H9 (cell line): Measurements from ENCODE around the gene ALAS1. TPM values are rescaled to one million over a fixed set of nuclear protein-coding genes. Genes with fewer than 3 reads are reported as not detected.

Experiments used
- DNase-seq: peaks from one replicate; pipeline ENCODE4 v3.0.0-alpha.2; 2017
- H2AFZ ChIP-seq: one replicate; pipeline ENCODE4 v1.6.1; 2013; ENCODE audit warnings: mild to moderate bottlenecking, low read length, control low read depth, moderate library complexity
- H2AK5ac ChIP-seq: 2 replicates; pipeline ENCODE4 v1.6.1; 2013; ENCODE audit warnings: low read length, control low read depth, mixed read lengths; ENCODE audit not compliant: insufficient read length
- H2BK120ac ChIP-seq: one replicate; pipeline ENCODE4 v1.6.1; 2013; ENCODE audit warnings: low read depth, mild to moderate bottlenecking, low read length, control low read depth, inconsistent platforms; ENCODE audit not compliant: poor library complexity, severe bottlenecking
- H2BK12ac ChIP-seq: 2 replicates; pipeline ENCODE4 v1.6.1; 2013; ENCODE audit warnings: low read length, control low read depth, mixed read lengths, low read depth; ENCODE audit not compliant: insufficient read length
- H2BK15ac ChIP-seq: 2 replicates; pipeline ENCODE4 v1.6.1; 2013; ENCODE audit warnings: low read depth, low read length, control low read depth
- H2BK20ac ChIP-seq: one replicate; pipeline ENCODE4 v1.6.1; 2013; ENCODE audit warnings: low read depth, mild to moderate bottlenecking, low read length, control low read depth, inconsistent platforms; ENCODE audit not compliant: poor library complexity, severe bottlenecking
- H2BK5ac ChIP-seq: 2 replicates; pipeline ENCODE4 v1.6.1; 2013; ENCODE audit warnings: low read length, control low read depth, mixed read lengths; ENCODE audit not compliant: insufficient read length
- H3K14ac ChIP-seq: 2 replicates; pipeline ENCODE4 v1.6.1; 2013; ENCODE audit warnings: low read length, control low read depth; ENCODE audit not compliant: insufficient read depth
- H3K18ac ChIP-seq: 2 replicates; pipeline ENCODE4 v1.6.1; 2013; ENCODE audit warnings: low read depth, mild to moderate bottlenecking, mixed read lengths, low read length, control low read depth; ENCODE audit not compliant: insufficient read length
- H3K23ac ChIP-seq: 2 replicates; pipeline ENCODE4 v1.6.1; 2013; ENCODE audit warnings: low read length, control low read depth, mixed read lengths, low read depth; ENCODE audit not compliant: insufficient read length
- H3K23me2 ChIP-seq: 2 replicates; pipeline ENCODE4 v1.6.1; 2013; ENCODE audit warnings: low read depth, mild to moderate bottlenecking, mixed read lengths, low read length, control low read depth; ENCODE audit not compliant: insufficient read length, poor library complexity, severe bottlenecking
- H3K27ac ChIP-seq: 2 replicates; pipeline ENCODE4 v1.5.1; 2013; ENCODE audit warnings: low read length, control low read depth, mixed read lengths, low read depth; ENCODE audit not compliant: insufficient read length
- H3K27me3 ChIP-seq: 2 replicates; pipeline ENCODE4 v1.6.1; 2013; ENCODE audit warnings: low read length, control low read depth, inconsistent platforms; ENCODE audit not compliant: insufficient read depth
- H3K4ac ChIP-seq: 2 replicates; pipeline ENCODE4 v1.6.1; 2013; ENCODE audit warnings: low read depth, mild to moderate bottlenecking, control low read depth, inconsistent platforms, low read length, moderate library complexity
- H3K4me1 ChIP-seq: 2 replicates; pipeline ENCODE4 v1.6.1; 2013; ENCODE audit warnings: low read length, control low read depth, inconsistent platforms; ENCODE audit not compliant: insufficient read depth
- H3K4me2 ChIP-seq: 2 replicates; pipeline ENCODE4 v1.6.1; 2013; ENCODE audit warnings: low read length, control low read depth, mixed read lengths; ENCODE audit not compliant: insufficient read length, insufficient read depth
- H3K56ac ChIP-seq: 2 replicates; pipeline ENCODE4 v1.6.1; 2013; ENCODE audit warnings: low read depth, mild to moderate bottlenecking, mixed read lengths, low read length, control low read depth; ENCODE audit not compliant: insufficient read length
- H3K79me1 ChIP-seq: 2 replicates; pipeline ENCODE4 v1.6.1; 2013; ENCODE audit warnings: low read depth, mild to moderate bottlenecking, moderate library complexity, low read length, control low read depth, inconsistent platforms; ENCODE audit not compliant: insufficient read depth, poor library complexity, severe bottlenecking
- H3K79me2 ChIP-seq: 2 replicates; pipeline ENCODE4 v1.6.1; 2013; ENCODE audit warnings: low read length, control low read depth, inconsistent platforms; ENCODE audit not compliant: insufficient read depth
- H3K9ac ChIP-seq: 2 replicates; pipeline ENCODE4 v1.6.1; 2013; ENCODE audit warnings: low read length, control low read depth, mixed read lengths; ENCODE audit not compliant: insufficient read length; ENCODE audit errors: extremely low read depth
- H3K9me3 ChIP-seq: one replicate; pipeline ENCODE4 v1.6.1; 2013; ENCODE audit warnings: low read depth, low read length, inconsistent platforms; ENCODE audit not compliant: control insufficient read depth
- H3T11ph ChIP-seq: one replicate; pipeline ENCODE4 v1.6.1; 2013; ENCODE audit warnings: mild to moderate bottlenecking, low read length, control low read depth, inconsistent platforms
- H4K20me1 ChIP-seq: one replicate; pipeline ENCODE4 v1.6.1; 2013; ENCODE audit not compliant: control insufficient read depth, insufficient read length, insufficient read depth
- H4K5ac ChIP-seq: 2 replicates; pipeline ENCODE4 v1.6.1; 2013; ENCODE audit warnings: low read depth, mild to moderate bottlenecking, mixed read lengths, low read length, control low read depth; ENCODE audit not compliant: insufficient read length
- H4K8ac ChIP-seq: replicated peaks from 2 replicates; pipeline ENCODE4 v1.6.1; 2013; ENCODE audit warnings: low read length, control low read depth, mixed read lengths, low read depth; ENCODE audit not compliant: insufficient read length
- H4K91ac ChIP-seq: 2 replicates; pipeline ENCODE4 v1.6.1; 2013; ENCODE audit warnings: low read depth, mild to moderate bottlenecking, moderate library complexity, mixed read lengths, low read length, control low read depth; ENCODE audit not compliant: insufficient read length
- H3K27ac Mint-ChIP-seq, 3 experiments: 2 replicates in 2 of 3; 3 replicates in 1 of 3; pipeline ENCODE4 v1.8.0; 2020 to 2021; ENCODE audit warnings: mixed read lengths in 3 of 3, mild to moderate bottlenecking in 1 of 3, moderate library complexity in 1 of 3
- H3K27me3 Mint-ChIP-seq: 2 replicates; pipeline ENCODE4 v1.8.0; 2021; ENCODE audit warnings: low read depth, mild to moderate bottlenecking, moderate library complexity, mixed read lengths
- H3K36me3 Mint-ChIP-seq, 3 experiments: 2 replicates in 2 of 3; 3 replicates in 1 of 3; pipeline ENCODE4 v1.8.0; 2020 to 2021; ENCODE audit warnings: low read depth in 3 of 3, mixed read lengths in 3 of 3; ENCODE audit not compliant: insufficient read depth in 1 of 3
- H3K4me1 Mint-ChIP-seq, 2 experiments: 2 replicates each; pipeline ENCODE4 v1.8.0; 2020; ENCODE audit warnings: mixed read lengths in 2 of 2
- H3K4me3 Mint-ChIP-seq, 2 experiments: 2 replicates in 1 of 2; 3 replicates in 1 of 2; pipeline ENCODE4 v1.8.0; 2020 to 2021; ENCODE audit warnings: mild to moderate bottlenecking in 2 of 2, mixed read lengths in 2 of 2, moderate library complexity in 1 of 2
- H3K9me3 Mint-ChIP-seq, 2 experiments: 2 replicates in 1 of 2; 3 replicates in 1 of 2; pipeline ENCODE4 v1.8.0; 2020; ENCODE audit warnings: mild to moderate bottlenecking in 2 of 2, mixed read lengths in 2 of 2, moderate library complexity in 1 of 2
- WGBS: extraction: QIAGEN DNeasy Blood & Tissue Kit; methylation state at CpG from one replicate; pipeline ENCODE4 v1.1.7; 2013; ENCODE audit warnings: missing lambda C conversion rate, low lambda C conversion rate, mixed read lengths; ENCODE audit not compliant: insufficient read length; ENCODE audit errors: extremely low coverage; 5-methylcytosine and 5-hydroxymethylcytosine counted together
- total RNA-seq: library from RNA; stranded (reverse); gene quantifications from 2 replicates; pipeline ENCODE4 v1.2.1, GENCODE V29; 2021
- TF ChIP-seq, protein P1 (sequence below): fragments of 200-600 bp; sonication (generic); conservative IDR thresholded peaks from 3 replicates; pipeline ENCODE4 v1.8.0; 2021; ENCODE audit warnings: antibody characterized with exemption, mild to moderate bottlenecking

Gene ALAS1
- total RNA-seq, 1 experiment from 2014 or later: 39.1 TPM

DNA sequence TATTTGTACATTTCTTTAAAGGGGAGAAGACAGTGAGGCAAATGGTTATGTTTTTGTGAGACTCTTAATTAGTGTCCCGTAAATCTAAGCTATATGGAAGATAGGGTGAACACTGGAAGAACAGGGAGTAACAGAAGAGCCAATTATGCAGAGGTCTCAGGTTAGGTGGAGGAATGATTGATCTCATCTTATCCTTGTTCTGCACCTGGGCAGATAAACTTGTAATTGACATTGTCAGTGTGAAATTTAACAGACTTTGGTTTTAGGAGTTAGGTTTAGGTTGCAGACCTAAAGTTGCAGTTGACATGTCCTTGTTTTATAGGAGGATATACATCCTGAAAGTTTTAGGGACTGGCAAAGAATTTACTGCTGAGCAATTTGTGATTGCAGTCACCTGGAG lies 44.1 kb downstream of the ALAS1 start:
- no peak overlapping the region for H2BK120ac ChIP-seq
- peaks cover 11% of the 10 kb centered on the region for H3K23me2 ChIP-seq
- no peak overlapping the region for H2BK20ac ChIP-seq
- H3K18ac ChIP-seq: no peak overlapping the region
- Mint-ChIP-seq H3K36me3 (peaks cover 0 to 10% (median 6%) of the 10 kb centered on the region in 3 experiments; a peak in 3 of 7 replicates), H3K9me3 (peaks cover 0 to 5% of the 10 kb centered on the region in 2 experiments; a peak in 2 of 5 replicates), H3K4me3 (no peak overlapping the region), H3K27me3 (peaks cover 40% of the 10 kb centered on the region), H3K27ac (no peak overlapping the region), H3K4me1 (peaks cover 29 to 43% of the 10 kb centered on the region in 2 experiments)
- peaks cover 5% of the 10 kb centered on the region; the same call in 1 of the 2 replicates for H3K79me2 ChIP-seq
- H3K56ac ChIP-seq: no peak overlapping the region
- H3K27ac ChIP-seq: no peak overlapping the region
- H3K4me1 ChIP-seq: peaks cover 11% of the 10 kb centered on the region
- H3K4me2 ChIP-seq: no peak overlapping the region
- no peak overlapping the region for H2BK5ac ChIP-seq
- no peak overlapping the region for H3K4ac ChIP-seq
- H2AK5ac ChIP-seq: no peak overlapping the region
- WGBS: no CpG with 5 or more reads among the region's 1 CpG
- H4K8ac ChIP-seq: no peak overlapping the region
- no peak overlapping the region for H2BK12ac ChIP-seq
- H3K14ac ChIP-seq: no peak overlapping the region
- peaks cover 14% of the 10 kb centered on the region; the same call in 1 of the 2 replicates for H3K27me3 ChIP-seq
- TF ChIP-seq, protein P1, sequence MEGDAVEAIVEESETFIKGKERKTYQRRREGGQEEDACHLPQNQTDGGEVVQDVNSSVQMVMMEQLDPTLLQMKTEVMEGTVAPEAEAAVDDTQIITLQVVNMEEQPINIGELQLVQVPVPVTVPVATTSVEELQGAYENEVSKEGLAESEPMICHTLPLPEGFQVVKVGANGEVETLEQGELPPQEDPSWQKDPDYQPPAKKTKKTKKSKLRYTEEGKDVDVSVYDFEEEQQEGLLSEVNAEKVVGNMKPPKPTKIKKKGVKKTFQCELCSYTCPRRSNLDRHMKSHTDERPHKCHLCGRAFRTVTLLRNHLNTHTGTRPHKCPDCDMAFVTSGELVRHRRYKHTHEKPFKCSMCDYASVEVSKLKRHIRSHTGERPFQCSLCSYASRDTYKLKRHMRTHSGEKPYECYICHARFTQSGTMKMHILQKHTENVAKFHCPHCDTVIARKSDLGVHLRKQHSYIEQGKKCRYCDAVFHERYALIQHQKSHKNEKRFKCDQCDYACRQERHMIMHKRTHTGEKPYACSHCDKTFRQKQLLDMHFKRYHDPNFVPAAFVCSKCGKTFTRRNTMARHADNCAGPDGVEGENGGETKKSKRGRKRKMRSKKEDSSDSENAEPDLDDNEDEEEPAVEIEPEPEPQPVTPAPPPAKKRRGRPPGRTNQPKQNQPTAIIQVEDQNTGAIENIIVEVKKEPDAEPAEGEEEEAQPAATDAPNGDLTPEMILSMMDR: no peak
- no peak overlapping the region for H2AFZ ChIP-seq
- DNase-seq: no peak
- no peaks in the 10 kb centered on the region for H3K9me3 ChIP-seq
- no peak overlapping the region for H4K91ac ChIP-seq
- H3K9ac ChIP-seq: no peak overlapping the region
- no peak overlapping the region for H2BK15ac ChIP-seq
- no peaks in the 10 kb centered on the region for H3K79me1 ChIP-seq
- H3K23ac ChIP-seq: no peak overlapping the region
- H3T11ph ChIP-seq: no peak overlapping the region
- no peaks in the 10 kb centered on the region for H4K20me1 ChIP-seq
- H4K5ac ChIP-seq: no peak overlapping the region
